IMR-90 (cell line): Measurements from ENCODE around the gene SNTG2. TPM values are rescaled to one million over a fixed set of nuclear protein-coding genes. Genes with fewer than 3 reads are reported as not detected.

Source experiments
- ATAC-seq: fragments of 200-7000 bp; cut with Tn5 transposase; 2 replicates; pipeline ENCODE4 v1.9.1; 2020; ENCODE audit warnings: low read depth, mild to moderate bottlenecking, moderate library complexity
- BruUV-seq: library from RNA; stranded (reverse); fragments of 400-500 nt; replicated peaks from 2 replicates; lab custom pipeline; 2021; lab: Mats Ljungman, UMichigan
- CTCF ChIA-PET: fragments of 300-600 bp; formaldehyde crosslinking; extraction: SDS; loops from one replicate; lab custom pipeline; 2021; ENCODE audit warnings: antibody characterized with exemption; lab: Yijun Ruan, JAX
- POLR2A ChIA-PET: fragments of 300-600 bp; sonication (Branson Sonifier 250); formaldehyde crosslinking; loops from one replicate; lab custom pipeline; 2022; ENCODE audit warnings: antibody characterized with exemption; ENCODE audit not compliant: unreplicated experiment; lab: Charles Lee
- DNase-seq: peaks from one replicate; pipeline ENCODE4 v3.0.0; 2013
- H2AFZ ChIP-seq: replicated peaks from 2 replicates; pipeline ENCODE3; 2013; ENCODE audit warnings: low read length, mild to moderate bottlenecking; ENCODE audit not compliant: poor library complexity
- H2AK5ac ChIP-seq: 2 replicates; pipeline ENCODE4 v1.6.1; 2013; ENCODE audit warnings: low read depth, low read length, inconsistent platforms
- H2AK9ac ChIP-seq: replicated peaks from 2 replicates; pipeline ENCODE3; 2013; ENCODE audit warnings: mild to moderate bottlenecking, low read depth, low read length, moderate library complexity; ENCODE audit not compliant: poor library complexity
- H2BK120ac ChIP-seq: 2 replicates; pipeline ENCODE4 v1.6.1; 2013; ENCODE audit warnings: low read depth, low read length, inconsistent platforms
- H2BK15ac ChIP-seq: 3 replicates; pipeline ENCODE4 v1.6.1; 2013; ENCODE audit warnings: low read depth, low read length, inconsistent platforms
- H2BK20ac ChIP-seq: 2 replicates; pipeline ENCODE4 v1.6.1; 2013; ENCODE audit warnings: low read depth, mild to moderate bottlenecking, inconsistent platforms, low read length, moderate library complexity
- H2BK5ac ChIP-seq: 2 replicates; pipeline ENCODE4 v1.6.1; 2013; ENCODE audit warnings: mild to moderate bottlenecking, low read depth, low read length, inconsistent platforms; ENCODE audit not compliant: poor library complexity, severe bottlenecking
- H3K14ac ChIP-seq: replicated peaks from 2 replicates; pipeline ENCODE4 v1.6.1; 2013; ENCODE audit warnings: low read depth, low read length, inconsistent platforms
- H3K18ac ChIP-seq: 2 replicates; pipeline ENCODE4 v1.6.1; 2013; ENCODE audit warnings: low read depth, low read length, control low read depth
- H3K23ac ChIP-seq: 2 replicates; pipeline ENCODE4 v1.6.1; 2013; ENCODE audit warnings: low read depth, low read length, inconsistent platforms
- H3K27ac ChIP-seq: 2 replicates; pipeline ENCODE4 v1.5.1; 2013; ENCODE audit warnings: mild to moderate bottlenecking, control low read depth, low read length; ENCODE audit not compliant: insufficient read depth
- H3K27me3 ChIP-seq: 2 replicates; pipeline ENCODE4 v1.6.1; 2013; ENCODE audit warnings: low read length; ENCODE audit not compliant: control insufficient read depth, insufficient read depth
- H3K36me3 ChIP-seq: 2 replicates; pipeline ENCODE4 v1.6.1; 2013; ENCODE audit warnings: low read length, mixed read lengths; ENCODE audit not compliant: control insufficient read depth, insufficient read depth
- H3K4ac ChIP-seq: 2 replicates; pipeline ENCODE4 v1.6.1; 2013; ENCODE audit warnings: low read depth, low read length, inconsistent platforms
- H3K4me1 ChIP-seq: 2 replicates; pipeline ENCODE4 v1.6.1; 2013; ENCODE audit warnings: low read length, mixed read lengths; ENCODE audit not compliant: control insufficient read depth, insufficient read depth
- H3K4me2 ChIP-seq: 2 replicates; pipeline ENCODE4 v1.6.1; 2013; ENCODE audit warnings: low read depth, mild to moderate bottlenecking, control low read depth, low read length, moderate library complexity
- H3K4me3 ChIP-seq: 2 replicates; pipeline ENCODE4 v1.5.1; 2013; ENCODE audit warnings: low read depth, mild to moderate bottlenecking, control low read depth, low read length, moderate library complexity; ENCODE audit not compliant: insufficient read depth
- H3K56ac ChIP-seq: 2 replicates; pipeline ENCODE4 v1.6.1; 2013; ENCODE audit warnings: low read length, inconsistent platforms; ENCODE audit not compliant: insufficient read depth; ENCODE audit errors: extremely low read depth
- H3K79me1 ChIP-seq, 2 experiments: 2 replicates each; pipeline ENCODE4 v1.6.1; 2013; ENCODE audit warnings: low read length in 2 of 2, inconsistent platforms in 1 of 2, low read depth in 1 of 2
- H3K9ac ChIP-seq: 2 replicates; pipeline ENCODE4 v1.6.1; 2013; ENCODE audit warnings: low read depth, low read length, control low read depth
- H3K9me1 ChIP-seq: 2 replicates; pipeline ENCODE4 v1.6.1; 2013; ENCODE audit warnings: low read length, inconsistent platforms; ENCODE audit not compliant: insufficient read depth
- H3K9me3 ChIP-seq: 2 replicates; pipeline ENCODE4 v1.6.1; 2013; ENCODE audit warnings: low read length; ENCODE audit not compliant: control insufficient read depth, insufficient read depth
- H4K20me1 ChIP-seq: 2 replicates; pipeline ENCODE4 v1.6.1; 2013; ENCODE audit warnings: low read length, inconsistent platforms; ENCODE audit not compliant: insufficient read depth
- H4K5ac ChIP-seq: 2 replicates; pipeline ENCODE4 v1.6.1; 2013; ENCODE audit warnings: mild to moderate bottlenecking, low read depth, low read length, control low read depth
- H4K8ac ChIP-seq, 2 experiments: 2 replicates each; pipeline ENCODE4 v1.6.1; 2013; ENCODE audit warnings: low read depth in 2 of 2, low read length in 2 of 2, control low read depth in 1 of 2, inconsistent platforms in 1 of 2
- H4K91ac ChIP-seq: 2 replicates; pipeline ENCODE4 v1.6.1; 2013; ENCODE audit warnings: low read depth, low read length, inconsistent platforms; ENCODE audit not compliant: insufficient read depth
- CHD1 ChIP-seq: IDR thresholded peaks from 2 replicates; pipeline ENCODE4 v1.6.1; 2012; ENCODE audit warnings: low read depth, low read length, improper control_type of control experiment
- CTCF ChIP-seq: conservative IDR thresholded peaks from 2 replicates; pipeline ENCODE4 v1.5.1; 2012; ENCODE audit warnings: mild to moderate bottlenecking, low read depth, low read length, improper control_type of control experiment
- MAFK ChIP-seq: IDR thresholded peaks from 2 replicates; pipeline ENCODE4 v1.6.1; 2012; ENCODE audit warnings: low read depth, low read length, improper control_type of control experiment
- RCOR1 ChIP-seq: IDR thresholded peaks from 2 replicates; pipeline ENCODE4 v1.6.1; 2012; ENCODE audit warnings: mild to moderate bottlenecking, low read length, improper control_type of control experiment; ENCODE audit not compliant: insufficient replicate concordance
- RFX5 ChIP-seq: IDR thresholded peaks from 2 replicates; pipeline ENCODE4 v1.8.0; 2012; ENCODE audit warnings: low read depth, mild to moderate bottlenecking, low read length, moderate library complexity
- WGBS, 2 experiments: methylation state at CpG; one replicate each; pipeline versions ENCODE4 v1.1.5 to v1.1.7; 2013; ENCODE audit warnings: missing lambda C conversion rate in 2 of 2; ENCODE audit not compliant: insufficient read length in 1 of 2; ENCODE audit errors: extremely low coverage in 2 of 2; 5-methylcytosine and 5-hydroxymethylcytosine counted together
- dilution Hi-C: fragments of 300-500 bp; cut with HindIII; formaldehyde crosslinking; loops from one replicate; pipeline ENCODE4 v1.14.3; 2018; ENCODE audit warnings: low sequenced_read_pairs; ENCODE audit not compliant: unreplicated experiment
- in situ Hi-C: fragments of 300-500 bp; cut with MboI; formaldehyde crosslinking; loops from 3 replicates; pipeline ENCODE4 v1.14.3; 2019; ENCODE audit warnings: low sequenced_read_pairs, inconsistent platforms, mixed read lengths
- intact Hi-C: fragments of 100-400 bp; cut with micrococcal nuclease; formaldehyde crosslinking; loops from 2 replicates; pipeline ENCODE4 v1.10.0; 2022
- polyA plus RNA-seq, 3 experiments: library from polyadenylated mRNA; depleted of rRNA; stranded (reverse); fragments of >200 nt; gene quantifications; 2 replicates each; pipeline ENCODE4 v1.2.3, GENCODE V29; 2012; ENCODE audit warnings: low replicate concordance in 1 of 3
- total RNA-seq: library from RNA; depleted of rRNA; stranded (reverse); fragments of >200 nt; gene quantifications from 2 replicates; pipeline ENCODE4 v1.2.3, GENCODE V29; 2012

Gene SNTG2
- total and polyA plus RNA-seq, 2 of the 4 experiments (the other 2 are of a cell fraction), result under 0.01 to 0.17 TPM

- Histone ChIP-seq H3K9ac (no peak overlapping the region), H3K23ac (no peak overlapping the region), H3K36me3 (no peaks in the 10 kb centered on the region), H2BK5ac (no peak overlapping the region), H3K9me1 (no peaks in the 10 kb centered on the region), H4K8ac (no peak overlapping the region), H4K5ac (no peak overlapping the region), H2BK120ac (no peak overlapping the region), H3K4me1 (no peaks in the 10 kb centered on the region), H3K9me3 (peaks cover 19% of the 10 kb centered on the region), H3K27ac (no peak overlapping the region), H4K20me1 (no peaks in the 10 kb centered on the region), H3K4me3 (no peak overlapping the region), H3K56ac (no peak overlapping the region), H3K79me1 (no peaks in the 10 kb centered on the region), H4K91ac (no peak overlapping the region), H2AK5ac (no peak overlapping the region), H2BK15ac (no peak overlapping the region), H3K27me3 (no peaks in the 10 kb centered on the region), H2AK9ac (no peak overlapping the region), H3K18ac (no peak overlapping the region), H3K4ac (no peak overlapping the region), H3K4me2 (no peak overlapping the region), H2BK20ac (no peak overlapping the region), H3K14ac (no peak overlapping the region), H2AFZ (no peak overlapping the region)
- in situ Hi-C loops (no loop called here), dilution Hi-C loops (no loop called here), intact Hi-C loops (no loop called here)
- CTCF ChIA-PET, result no interaction called here
- no peak for DNase-seq
- POLR2A ChIA-PET, result no interaction called here
- TF ChIP-seq MAFK, result no peak
- TF ChIP-seq CTCF, result no peak
- TF ChIP-seq RFX5, result no peak
- TF ChIP-seq CHD1, result no peak
- no peak for TF ChIP-seq RCOR1
- WGBS, 2 experiments, result 100% methylated on average over 2 of the region's 23 CpGs; no CpG with 5 or more reads in 1 of the 2 experiments
- no TSS peak for BruUV-seq
- no peak for ATAC-seq
These were observed 357.0 kb downstream of the SNTG2 start for GRCh38 chr2:1307670-1308069.
